Activated naive CD4-positive, alpha-beta T cell treated with anti-CD3 and anti-CD28 coated beads for 36 hours (primary cell): Measurements from ENCODE around the gene TCEANC. TPM values are rescaled to one million over a fixed set of nuclear protein-coding genes. Genes with fewer than 3 reads are reported as not detected.

Experiments used
- total RNA-seq, 2 experiments: library from RNA; stranded (reverse); gene quantifications; one replicate each; pipeline ENCODE4 v1.2.3, GENCODE V29; 2021

Gene TCEANC
- total RNA-seq, 2 experiments from 2014 or later, result 2.5 to 2.7 TPM

Other genes starting within 250 kb of the TCEANC start
- under 1 TPM in 1 of 2 experiments, not detected in 1; 0.12 TPM for gene EGFL6, start 83.5 kb upstream of the TCEANC start, total RNA-seq
- gene RAB9A, start 36.0 kb downstream of the TCEANC start, total RNA-seq, result 10 to 100 TPM; 22.8 to 23.3 TPM
- gene TRAPPC2, start 81.5 kb downstream of the TCEANC start, total RNA-seq, result 10 to 100 TPM in 1 of 2 experiments, 1 to 10 TPM in 1; 9.6 to 10.7 TPM
- 10 to 100 TPM; 25.3 to 26.2 TPM for gene OFD1, start 81.6 kb downstream of the TCEANC start, total RNA-seq
- not detected for gene GPM6B, start 164.0 kb downstream of the TCEANC start, total RNA-seq